HL-60 (cell line): ENCODE data around the gene NANOG.
"Not testable (repeated sequence)": the region's sequence is repeated elsewhere in the genome, so short reads cannot be mapped to it uniquely, and the experiment has no call there.

Source experiments
- POLR2AphosphoS5 ChIP-seq: IDR thresholded peaks from 2 replicates; pipeline ENCODE4 v1.6.1; 2012; ENCODE audit warnings: low read depth
- TF ChIP-seq, protein P1 (sequence below): IDR thresholded peaks from one replicate; pipeline ENCODE4 v1.5.1; 2011; ENCODE audit warnings: low read length, control low read depth, inconsistent platforms; ENCODE audit not compliant: insufficient read depth
- TF ChIP-seq, protein P2 (sequence below): IDR thresholded peaks from 2 replicates; pipeline ENCODE4 v1.6.1; 2012; ENCODE audit warnings: low read depth; ENCODE audit not compliant: insufficient replicate concordance

DNA sequence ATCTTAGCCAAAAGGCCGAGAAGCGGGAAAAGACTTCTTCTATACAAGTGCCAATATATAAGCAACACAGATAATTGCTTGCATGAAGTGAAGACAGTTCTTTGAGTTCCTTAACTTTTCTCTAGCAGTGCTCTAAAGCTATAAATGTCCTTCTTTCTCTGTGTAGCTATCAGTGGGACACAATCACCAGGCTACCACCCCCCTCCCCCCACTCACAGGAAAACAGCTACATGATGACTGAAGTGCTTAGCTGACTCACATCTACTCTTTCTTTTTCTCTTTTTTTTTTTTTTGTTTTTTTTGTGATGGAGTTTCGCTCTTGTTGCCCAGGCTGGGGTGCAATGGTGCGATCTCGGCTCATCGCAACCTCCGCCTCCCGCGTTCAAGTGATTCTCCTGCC, 53.2 kb downstream of the NANOG start:
- TF ChIP-seq, protein P1, sequence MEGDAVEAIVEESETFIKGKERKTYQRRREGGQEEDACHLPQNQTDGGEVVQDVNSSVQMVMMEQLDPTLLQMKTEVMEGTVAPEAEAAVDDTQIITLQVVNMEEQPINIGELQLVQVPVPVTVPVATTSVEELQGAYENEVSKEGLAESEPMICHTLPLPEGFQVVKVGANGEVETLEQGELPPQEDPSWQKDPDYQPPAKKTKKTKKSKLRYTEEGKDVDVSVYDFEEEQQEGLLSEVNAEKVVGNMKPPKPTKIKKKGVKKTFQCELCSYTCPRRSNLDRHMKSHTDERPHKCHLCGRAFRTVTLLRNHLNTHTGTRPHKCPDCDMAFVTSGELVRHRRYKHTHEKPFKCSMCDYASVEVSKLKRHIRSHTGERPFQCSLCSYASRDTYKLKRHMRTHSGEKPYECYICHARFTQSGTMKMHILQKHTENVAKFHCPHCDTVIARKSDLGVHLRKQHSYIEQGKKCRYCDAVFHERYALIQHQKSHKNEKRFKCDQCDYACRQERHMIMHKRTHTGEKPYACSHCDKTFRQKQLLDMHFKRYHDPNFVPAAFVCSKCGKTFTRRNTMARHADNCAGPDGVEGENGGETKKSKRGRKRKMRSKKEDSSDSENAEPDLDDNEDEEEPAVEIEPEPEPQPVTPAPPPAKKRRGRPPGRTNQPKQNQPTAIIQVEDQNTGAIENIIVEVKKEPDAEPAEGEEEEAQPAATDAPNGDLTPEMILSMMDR, result not testable (repeated sequence)
- not testable (repeated sequence) for TF ChIP-seq POLR2AphosphoS5
- TF ChIP-seq, protein P2, sequence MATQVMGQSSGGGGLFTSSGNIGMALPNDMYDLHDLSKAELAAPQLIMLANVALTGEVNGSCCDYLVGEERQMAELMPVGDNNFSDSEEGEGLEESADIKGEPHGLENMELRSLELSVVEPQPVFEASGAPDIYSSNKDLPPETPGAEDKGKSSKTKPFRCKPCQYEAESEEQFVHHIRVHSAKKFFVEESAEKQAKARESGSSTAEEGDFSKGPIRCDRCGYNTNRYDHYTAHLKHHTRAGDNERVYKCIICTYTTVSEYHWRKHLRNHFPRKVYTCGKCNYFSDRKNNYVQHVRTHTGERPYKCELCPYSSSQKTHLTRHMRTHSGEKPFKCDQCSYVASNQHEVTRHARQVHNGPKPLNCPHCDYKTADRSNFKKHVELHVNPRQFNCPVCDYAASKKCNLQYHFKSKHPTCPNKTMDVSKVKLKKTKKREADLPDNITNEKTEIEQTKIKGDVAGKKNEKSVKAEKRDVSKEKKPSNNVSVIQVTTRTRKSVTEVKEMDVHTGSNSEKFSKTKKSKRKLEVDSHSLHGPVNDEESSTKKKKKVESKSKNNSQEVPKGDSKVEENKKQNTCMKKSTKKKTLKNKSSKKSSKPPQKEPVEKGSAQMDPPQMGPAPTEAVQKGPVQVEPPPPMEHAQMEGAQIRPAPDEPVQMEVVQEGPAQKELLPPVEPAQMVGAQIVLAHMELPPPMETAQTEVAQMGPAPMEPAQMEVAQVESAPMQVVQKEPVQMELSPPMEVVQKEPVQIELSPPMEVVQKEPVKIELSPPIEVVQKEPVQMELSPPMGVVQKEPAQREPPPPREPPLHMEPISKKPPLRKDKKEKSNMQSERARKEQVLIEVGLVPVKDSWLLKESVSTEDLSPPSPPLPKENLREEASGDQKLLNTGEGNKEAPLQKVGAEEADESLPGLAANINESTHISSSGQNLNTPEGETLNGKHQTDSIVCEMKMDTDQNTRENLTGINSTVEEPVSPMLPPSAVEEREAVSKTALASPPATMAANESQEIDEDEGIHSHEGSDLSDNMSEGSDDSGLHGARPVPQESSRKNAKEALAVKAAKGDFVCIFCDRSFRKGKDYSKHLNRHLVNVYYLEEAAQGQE, result not testable (repeated sequence)
